ENCODE measurements around the gene ACAP3.

Gene ACAP3

DNA sequence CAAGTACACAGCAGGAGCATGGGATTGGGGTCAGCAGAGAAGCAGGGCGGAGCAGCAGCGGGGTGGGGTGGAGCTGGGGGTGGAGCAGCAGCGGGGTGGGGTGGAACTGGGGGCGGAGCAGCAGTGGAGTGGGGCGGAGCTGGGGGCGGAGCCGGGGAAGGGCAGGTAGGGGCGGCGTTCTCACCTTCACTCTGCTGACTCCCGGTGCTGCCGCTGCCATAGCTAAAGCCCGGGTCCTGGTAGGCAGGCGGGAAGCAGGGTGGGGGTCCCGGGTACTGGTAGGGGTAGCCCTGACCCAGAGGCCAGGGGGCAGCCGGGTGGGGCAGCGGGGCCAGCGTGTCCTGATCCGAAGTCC is 30.0 kb upstream of the ACAP3 start:
- Histone ChIP-seq H3K36me3 (ENCODE audit: insufficient read depth, low read length) (0 out of 2 replicates have a peak, but pooled peaks cover 6% of the 10 kb centered on the region), H3K4me1 (ENCODE audit: insufficient read depth, low read length) (no peaks in the 10 kb centered on the region), H3K9ac (ENCODE audit: low read depth, low read length) (no peak overlapping the region), H3K9me3 (ENCODE audit: control insufficient read depth, insufficient read depth, low read length) (no peaks in the 10 kb centered on the region)

DNA sequence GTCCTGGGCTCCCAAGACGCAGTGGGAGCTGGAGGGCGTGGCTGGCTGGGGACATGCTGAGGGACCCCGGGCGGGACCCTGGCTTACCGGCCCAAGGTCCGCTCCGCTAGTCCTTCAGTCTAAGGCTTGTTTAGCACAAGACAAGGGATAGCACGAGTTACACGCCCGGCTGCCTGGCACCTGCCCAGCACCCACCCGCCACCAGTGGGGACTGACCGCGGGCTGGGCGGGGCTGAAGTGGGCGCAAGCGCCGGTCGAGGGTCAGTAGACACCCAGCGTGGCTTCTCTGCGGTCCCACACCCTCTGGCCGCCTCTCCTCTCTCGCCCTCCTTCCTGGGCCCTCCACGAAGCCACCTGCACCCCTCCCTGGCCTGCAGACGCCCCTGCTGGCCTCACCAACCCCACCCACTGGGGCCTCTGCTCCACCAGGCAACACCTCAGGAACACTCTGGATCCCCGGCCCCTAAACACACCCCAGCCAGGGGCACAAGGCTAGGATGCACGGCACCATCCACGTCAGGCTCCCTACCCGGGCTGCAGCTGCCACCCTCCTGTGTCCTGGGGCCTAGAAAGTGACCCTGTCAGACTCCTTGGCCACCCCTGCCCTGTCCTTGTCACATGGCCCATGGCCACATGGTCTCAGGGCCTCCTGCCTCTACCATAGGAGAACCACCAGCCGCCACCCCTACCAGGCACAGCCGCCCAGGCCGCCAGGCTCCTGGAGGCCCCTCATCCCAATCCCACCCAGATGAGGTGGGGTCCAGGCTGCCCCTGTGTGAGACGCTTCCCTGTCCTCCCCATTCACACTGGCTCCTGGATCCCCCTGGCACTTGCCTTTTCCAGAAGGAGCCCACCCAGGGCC is 29.4 kb upstream of the ACAP3 start:
- Histone ChIP-seq H3K4me1 (ENCODE audit: insufficient read depth, low read length) (no peaks in the 10 kb centered on the region), H3K9me3 (ENCODE audit: control insufficient read depth, insufficient read depth, low read length) (no peaks in the 10 kb centered on the region), H3K36me3 (ENCODE audit: insufficient read depth, low read length) (0 out of 2 replicates have a peak, but pooled peaks cover 6% of the 10 kb centered on the region), H3K9ac (ENCODE audit: low read depth, low read length) (no peak overlapping the region)

DNA sequence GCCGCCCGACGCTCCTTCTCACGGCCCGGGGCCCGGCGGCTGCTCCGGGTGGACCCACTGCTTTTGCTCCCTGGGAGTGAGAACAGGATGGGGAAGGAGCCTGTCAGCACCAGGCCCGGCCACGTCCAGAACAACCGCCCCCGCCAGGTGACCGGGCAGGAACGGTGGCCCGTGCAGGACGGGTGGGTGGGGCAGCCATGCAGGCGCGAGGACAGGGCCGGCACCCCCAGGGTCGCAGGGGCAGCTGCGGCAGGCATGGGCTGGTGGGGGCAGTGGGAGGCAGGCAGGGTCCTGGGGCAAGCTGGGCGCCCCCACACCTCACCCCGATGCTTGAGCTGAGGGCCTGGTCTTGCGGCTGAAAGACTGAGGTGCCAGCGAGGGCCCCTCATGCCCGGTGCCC is 28.7 kb upstream of the ACAP3 start:
- Histone ChIP-seq H3K36me3 (ENCODE audit: insufficient read depth, low read length) (0 out of 2 replicates have a peak, but pooled peaks cover 5% of the 10 kb centered on the region), H3K4me1 (ENCODE audit: insufficient read depth, low read length) (no peaks in the 10 kb centered on the region), H3K9ac (ENCODE audit: low read depth, low read length) (no peak overlapping the region), H3K9me3 (ENCODE audit: control insufficient read depth, insufficient read depth, low read length) (no peaks in the 10 kb centered on the region)

DNA sequence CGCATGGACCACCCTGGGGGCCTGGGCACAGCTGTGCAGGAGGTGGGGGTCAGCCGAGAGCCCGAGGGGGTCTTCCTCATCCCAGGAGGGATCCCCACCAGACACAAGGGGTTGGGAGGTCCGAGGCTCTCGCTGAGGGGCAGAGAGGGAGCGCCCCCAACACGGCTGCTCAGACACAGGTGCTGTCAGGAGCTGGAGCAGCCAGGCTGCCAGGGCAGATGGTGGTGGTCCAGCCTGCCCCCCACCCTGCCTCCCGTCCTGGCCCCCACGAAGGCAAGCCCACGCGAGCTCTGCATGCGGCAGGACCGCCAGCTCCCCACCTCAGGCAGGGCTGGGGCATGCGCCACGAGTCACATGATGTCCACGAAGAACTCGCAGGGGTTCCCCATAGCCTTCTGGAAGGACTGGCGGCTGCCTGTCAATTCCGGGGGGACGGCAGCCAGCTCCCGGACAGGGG is 28.1 kb upstream of the ACAP3 start:
- Histone ChIP-seq H3K9ac (ENCODE audit: low read depth, low read length) (no peak overlapping the region), H3K9me3 (ENCODE audit: control insufficient read depth, insufficient read depth, low read length) (no peaks in the 10 kb centered on the region), H3K36me3 (ENCODE audit: insufficient read depth, low read length) (no peaks in the 10 kb centered on the region), H3K4me1 (ENCODE audit: insufficient read depth, low read length) (no peaks in the 10 kb centered on the region)

DNA sequence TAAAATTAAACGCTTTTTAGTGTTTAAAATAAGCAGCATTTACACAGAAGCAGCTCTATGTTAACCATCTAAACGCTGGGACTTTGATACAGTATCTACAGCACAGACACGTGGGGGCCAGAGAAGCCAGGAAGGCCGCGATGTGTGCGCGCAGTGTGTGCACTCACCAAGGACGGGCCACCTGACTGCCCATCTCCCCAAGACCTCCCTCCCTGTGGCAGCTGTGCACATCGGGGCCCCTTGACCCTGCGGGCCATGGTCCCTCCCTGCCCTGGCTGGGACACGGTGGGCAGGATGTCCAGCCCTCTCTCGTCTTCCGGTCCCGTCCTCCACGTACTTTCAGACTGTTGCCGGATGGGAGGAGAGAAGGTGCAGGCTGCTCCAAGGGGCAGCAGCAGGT is 27.6 kb upstream of the ACAP3 start:
- no peaks in the 10 kb centered on the region for H3K4me1 ChIP-seq (ENCODE audit: insufficient read depth, low read length)
- no peaks in the 10 kb centered on the region for H3K36me3 ChIP-seq (ENCODE audit: insufficient read depth, low read length)
- no peak overlapping the region for H3K9ac ChIP-seq (ENCODE audit: low read depth, low read length)

DNA sequence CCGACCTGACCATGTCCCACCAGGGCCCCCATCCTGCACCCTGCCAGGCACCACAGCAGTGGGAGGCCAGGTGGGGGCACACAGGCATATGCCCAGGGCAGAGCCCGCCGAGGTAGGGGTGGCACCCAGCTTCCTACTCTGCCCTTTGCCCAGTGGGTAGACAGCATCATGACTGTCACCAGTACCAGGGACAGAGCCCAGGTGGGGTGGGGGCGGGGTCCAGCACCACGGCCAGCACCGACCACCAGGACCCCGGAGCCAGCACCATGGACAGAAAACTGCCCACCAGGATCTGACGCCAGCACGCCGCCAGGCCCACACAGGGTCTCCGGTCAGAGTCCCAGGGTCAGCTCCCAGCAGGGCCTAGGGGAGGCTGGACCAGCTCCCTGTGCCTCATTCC is 27.1 kb upstream of the ACAP3 start:
- Histone ChIP-seq H3K9me3 (ENCODE audit: control insufficient read depth, insufficient read depth, low read length) (no peaks in the 10 kb centered on the region), H3K36me3 (ENCODE audit: insufficient read depth, low read length) (no peaks in the 10 kb centered on the region), H3K9ac (ENCODE audit: low read depth, low read length) (no peak overlapping the region), H3K4me1 (ENCODE audit: insufficient read depth, low read length) (no peaks in the 10 kb centered on the region)

More for the DNA sequence above, 27.6 kb upstream of the ACAP3 start:
- no peaks in the 10 kb centered on the region for H3K9me3 ChIP-seq (ENCODE audit: control insufficient read depth, insufficient read depth, low read length)

DNA sequence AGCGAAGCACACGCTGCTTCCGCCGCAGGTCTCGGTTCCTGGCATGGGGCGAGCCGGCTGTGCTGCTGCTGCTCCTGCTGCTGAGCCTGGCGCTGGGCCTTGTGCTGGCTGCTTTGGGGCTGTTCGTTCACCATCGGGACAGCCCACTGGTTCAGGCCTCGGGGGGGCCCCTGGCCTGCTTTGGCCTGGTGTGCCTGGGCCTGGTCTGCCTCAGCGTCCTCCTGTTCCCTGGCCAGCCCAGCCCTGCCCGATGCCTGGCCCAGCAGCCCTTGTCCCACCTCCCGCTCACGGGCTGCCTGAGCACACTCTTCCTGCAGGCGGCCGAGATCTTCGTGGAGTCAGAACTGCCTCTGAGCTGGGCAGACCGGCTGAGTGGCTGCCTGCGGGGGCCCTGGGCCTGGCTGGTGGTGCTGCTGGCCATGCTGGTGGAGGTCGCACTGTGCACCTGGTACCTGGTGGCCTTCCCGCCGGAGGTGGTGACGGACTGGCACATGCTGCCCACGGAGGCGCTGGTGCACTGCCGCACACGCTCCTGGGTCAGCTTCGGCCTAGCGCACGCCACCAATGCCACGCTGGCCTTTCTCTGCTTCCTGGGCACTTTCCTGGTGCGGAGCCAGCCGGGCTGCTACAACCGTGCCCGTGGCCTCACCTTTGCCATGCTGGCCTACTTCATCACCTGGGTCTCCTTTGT is 26.0 kb upstream of the ACAP3 start:
- H3K36me3 ChIP-seq (ENCODE audit: insufficient read depth, low read length), result no peaks in the 10 kb centered on the region
- no peak overlapping the region for H3K9ac ChIP-seq (ENCODE audit: low read depth, low read length)
- H3K9me3 ChIP-seq (ENCODE audit: control insufficient read depth, insufficient read depth, low read length), result no peaks in the 10 kb centered on the region
- no peaks in the 10 kb centered on the region for H3K4me1 ChIP-seq (ENCODE audit: insufficient read depth, low read length)

DNA sequence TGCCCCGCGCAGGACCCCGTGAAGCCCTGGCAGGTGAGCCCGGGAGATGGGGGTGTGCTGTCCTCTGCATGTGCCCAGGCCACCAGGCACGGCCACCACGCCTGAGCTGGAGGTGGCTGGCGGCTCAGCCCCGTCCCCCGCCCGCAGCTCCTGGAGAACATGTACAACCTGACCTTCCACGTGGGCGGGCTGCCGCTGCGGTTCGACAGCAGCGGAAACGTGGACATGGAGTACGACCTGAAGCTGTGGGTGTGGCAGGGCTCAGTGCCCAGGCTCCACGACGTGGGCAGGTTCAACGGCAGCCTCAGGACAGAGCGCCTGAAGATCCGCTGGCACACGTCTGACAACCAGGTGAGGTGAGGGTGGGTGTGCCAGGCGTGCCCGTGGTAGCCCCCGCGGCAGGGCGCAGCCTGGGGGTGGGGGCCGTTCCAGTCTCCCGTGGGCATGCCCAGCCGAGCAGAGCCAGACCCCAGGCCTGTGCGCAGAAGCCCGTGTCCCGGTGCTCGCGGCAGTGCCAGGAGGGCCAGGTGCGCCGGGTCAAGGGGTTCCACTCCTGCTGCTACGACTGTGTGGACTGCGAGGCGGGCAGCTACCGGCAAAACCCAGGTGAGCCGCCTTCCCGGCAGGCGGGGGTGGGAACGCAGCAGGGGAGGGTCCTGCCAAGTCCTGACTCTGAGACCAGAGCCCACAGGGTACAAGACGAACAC is 25.2 kb upstream of the ACAP3 start:
- Histone ChIP-seq H3K4me1 (ENCODE audit: insufficient read depth, low read length) (no peaks in the 10 kb centered on the region), H3K36me3 (ENCODE audit: insufficient read depth, low read length) (no peaks in the 10 kb centered on the region), H3K9ac (ENCODE audit: low read depth, low read length) (no peak overlapping the region), H3K9me3 (ENCODE audit: control insufficient read depth, insufficient read depth, low read length) (no peaks in the 10 kb centered on the region)

DNA sequence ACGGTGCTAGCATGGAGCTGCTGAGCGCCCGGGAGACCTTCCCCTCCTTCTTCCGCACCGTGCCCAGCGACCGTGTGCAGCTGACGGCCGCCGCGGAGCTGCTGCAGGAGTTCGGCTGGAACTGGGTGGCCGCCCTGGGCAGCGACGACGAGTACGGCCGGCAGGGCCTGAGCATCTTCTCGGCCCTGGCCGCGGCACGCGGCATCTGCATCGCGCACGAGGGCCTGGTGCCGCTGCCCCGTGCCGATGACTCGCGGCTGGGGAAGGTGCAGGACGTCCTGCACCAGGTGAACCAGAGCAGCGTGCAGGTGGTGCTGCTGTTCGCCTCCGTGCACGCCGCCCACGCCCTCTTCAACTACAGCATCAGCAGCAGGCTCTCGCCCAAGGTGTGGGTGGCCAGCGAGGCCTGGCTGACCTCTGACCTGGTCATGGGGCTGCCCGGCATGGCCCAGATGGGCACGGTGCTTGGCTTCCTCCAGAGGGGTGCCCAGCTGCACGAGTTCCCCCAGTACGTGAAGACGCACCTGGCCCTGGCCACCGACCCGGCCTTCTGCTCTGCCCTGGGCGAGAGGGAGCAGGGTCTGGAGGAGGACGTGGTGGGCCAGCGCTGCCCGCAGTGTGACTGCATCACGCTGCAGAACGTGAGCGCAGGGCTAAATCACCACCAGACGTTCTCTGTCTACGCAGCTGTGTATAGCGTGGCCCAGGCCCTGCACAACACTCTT is 24.5 kb upstream of the ACAP3 start:
- Histone ChIP-seq H3K4me1 (ENCODE audit: insufficient read depth, low read length) (no peaks in the 10 kb centered on the region), H3K36me3 (ENCODE audit: insufficient read depth, low read length) (no peaks in the 10 kb centered on the region), H3K9ac (ENCODE audit: low read depth, low read length) (no peak overlapping the region), H3K9me3 (ENCODE audit: control insufficient read depth, insufficient read depth, low read length) (no peaks in the 10 kb centered on the region)

DNA sequence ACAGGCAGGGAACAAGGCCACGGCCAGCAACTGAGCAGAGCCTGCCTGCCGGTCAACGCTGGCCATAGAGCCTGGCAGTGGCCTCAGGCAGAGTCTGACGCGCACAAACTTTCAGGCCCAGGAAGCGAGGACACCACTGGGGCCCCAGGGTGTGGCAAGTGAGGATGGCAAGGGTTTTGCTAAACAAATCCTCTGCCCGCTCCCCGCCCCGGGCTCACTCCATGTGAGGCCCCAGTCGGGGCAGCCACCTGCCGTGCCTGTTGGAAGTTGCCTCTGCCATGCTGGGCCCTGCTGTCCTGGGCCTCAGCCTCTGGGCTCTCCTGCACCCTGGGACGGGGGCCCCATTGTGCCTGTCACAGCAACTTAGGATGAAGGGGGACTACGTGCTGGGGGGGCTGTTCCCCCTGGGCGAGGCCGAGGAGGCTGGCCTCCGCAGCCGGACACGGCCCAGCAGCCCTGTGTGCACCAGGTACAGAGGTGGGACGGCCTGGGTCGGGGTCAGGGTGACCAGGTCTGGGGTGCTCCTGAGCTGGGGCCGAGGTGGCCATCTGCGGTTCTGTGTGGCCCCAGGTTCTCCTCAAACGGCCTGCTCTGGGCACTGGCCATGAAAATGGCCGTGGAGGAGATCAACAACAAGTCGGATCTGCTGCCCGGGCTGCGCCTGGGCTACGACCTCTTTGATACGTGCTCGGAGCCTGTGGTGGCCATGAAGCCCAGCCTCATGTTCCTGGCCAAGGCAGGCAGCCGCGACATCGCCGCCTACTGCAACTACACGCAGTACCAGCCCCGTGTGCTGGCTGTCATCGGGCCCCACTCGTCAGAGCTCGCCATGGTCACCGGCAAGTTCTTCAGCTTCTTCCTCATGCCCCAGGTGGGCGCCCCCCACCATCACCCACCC is 23.6 kb upstream of the ACAP3 start, which contains the start of gene TAS1R3:
Gene TAS1R3 (plus strand): TSS at position 213 of the 898 bp plus-strand sequence. CDS start 66 bp downstream, at position 279.
- Histone ChIP-seq H3K4me1 (ENCODE audit: insufficient read depth, low read length) (no peaks in the 10 kb centered on the region), H3K9me3 (ENCODE audit: control insufficient read depth, insufficient read depth, low read length) (no peaks in the 10 kb centered on the region), H3K36me3 (ENCODE audit: insufficient read depth, low read length) (no peaks in the 10 kb centered on the region), H3K9ac (ENCODE audit: low read depth, low read length) (no peak within 1 kb of the TSS)

DNA sequence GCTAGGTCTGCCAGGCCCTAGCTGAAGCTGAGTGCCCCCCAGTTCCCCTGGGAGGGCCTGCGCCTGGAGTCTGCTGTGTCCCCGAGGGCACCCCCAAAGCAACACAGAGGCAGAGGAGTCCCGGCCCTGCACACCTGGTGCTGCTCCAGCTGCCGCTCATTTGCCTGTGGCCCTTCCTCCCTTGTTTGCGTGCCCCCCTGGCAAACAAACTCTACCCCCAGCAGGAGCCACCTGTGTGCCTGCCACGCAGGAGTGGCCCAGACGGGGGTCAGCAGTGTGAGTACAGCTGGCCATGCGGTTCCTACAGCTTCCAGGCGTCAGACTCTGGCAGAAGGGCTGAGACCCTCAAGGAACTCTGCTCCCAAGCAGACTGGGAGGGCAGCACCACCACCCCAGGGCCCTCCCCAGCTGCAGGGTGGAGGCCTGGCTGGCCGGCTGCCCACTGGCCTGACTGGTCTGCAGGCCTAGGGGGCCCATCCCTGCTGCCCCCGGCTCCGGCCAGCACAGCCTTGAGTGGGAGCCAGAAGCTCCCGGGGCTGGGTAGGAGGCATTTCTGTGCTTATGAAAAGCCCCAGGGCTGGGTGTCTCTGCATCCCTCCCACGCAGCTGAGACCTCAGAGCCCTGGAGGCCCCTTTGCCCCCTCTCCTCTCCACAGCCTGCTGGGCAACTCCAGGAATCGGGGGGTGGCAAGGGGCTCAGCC is 22.8 kb upstream of the ACAP3 start:
- Histone ChIP-seq H3K9me3 (ENCODE audit: control insufficient read depth, insufficient read depth, low read length) (no peaks in the 10 kb centered on the region), H3K9ac (ENCODE audit: low read depth, low read length) (no peak overlapping the region), H3K36me3 (ENCODE audit: insufficient read depth, low read length) (no peaks in the 10 kb centered on the region), H3K4me1 (ENCODE audit: insufficient read depth, low read length) (no peaks in the 10 kb centered on the region)

DNA sequence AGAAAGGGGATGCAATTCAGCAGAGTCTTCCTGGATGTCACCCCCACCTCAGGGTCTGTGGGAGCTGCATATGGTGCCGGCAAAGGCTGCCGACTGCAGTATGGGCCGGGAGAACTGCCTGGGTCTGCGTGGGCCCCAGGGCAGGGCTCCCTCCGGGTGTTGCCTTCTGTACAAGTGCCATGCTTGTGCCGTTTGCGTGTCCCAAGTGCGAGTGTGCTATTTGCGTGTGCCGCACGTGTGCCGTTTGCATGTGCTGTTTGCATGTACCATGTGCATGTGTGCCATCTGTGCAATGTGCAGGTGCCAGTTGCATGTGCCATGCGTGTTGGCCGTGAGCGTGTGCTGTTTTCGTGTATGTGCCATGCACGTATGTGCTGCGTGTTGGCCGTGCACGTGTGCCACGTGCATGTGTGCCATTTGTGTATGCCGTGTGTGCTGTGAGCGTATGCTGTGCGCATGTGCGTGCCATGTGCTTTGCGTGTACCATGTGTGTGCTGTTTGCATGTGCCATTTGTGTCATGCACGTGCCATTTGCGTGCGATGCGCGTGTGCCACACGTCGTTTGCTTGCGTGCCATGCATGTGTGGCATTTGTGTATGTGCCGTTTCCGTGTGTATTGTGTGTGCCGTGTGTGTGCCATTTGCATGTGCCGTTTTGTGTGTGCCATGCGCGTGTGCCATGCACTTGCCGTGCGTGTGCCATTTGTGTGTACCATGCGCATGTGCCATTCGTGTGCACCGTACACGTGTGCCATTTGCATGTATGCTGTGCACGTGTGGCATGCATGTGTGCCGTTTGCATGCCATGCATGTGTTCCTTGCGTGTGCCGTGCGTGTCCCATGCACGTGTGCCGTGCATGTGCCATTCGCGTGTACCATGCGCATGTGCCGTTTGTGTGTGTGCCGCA is 21.8 kb upstream of the ACAP3 start:
- Histone ChIP-seq H3K36me3 (ENCODE audit: insufficient read depth, low read length) (no peaks in the 10 kb centered on the region), H3K4me1 (ENCODE audit: insufficient read depth, low read length) (no peaks in the 10 kb centered on the region), H3K9me3 (ENCODE audit: control insufficient read depth, insufficient read depth, low read length) (no peaks in the 10 kb centered on the region), H3K9ac (ENCODE audit: low read depth, low read length) (no peak overlapping the region)
